Small intestine (tissue), 16 donors: ENCODE results near the gene SPINK4. TPM values are rescaled to one million over a fixed set of nuclear protein-coding genes. Genes with fewer than 3 reads are reported as not detected.

Experiments used
- DNase-seq, 2 donors: peaks; one replicate each; pipeline versions ENCODE4 v3.0.0 to v3.0.0-alpha.2; 2013
- FAIRE-seq: peaks from 2 replicates; lab custom pipeline; 2012; peaks lifted over from hg19 to GRCh38; lab: Jason Lieb, UNC
- H3K27ac ChIP-seq, 3 donors: one replicate each; pipeline ENCODE4 v1.5.1; 2013; ENCODE audit warnings: low read length in 2 of 3, mild to moderate bottlenecking in 2 of 3, control low read depth in 1 of 3, inconsistent platforms in 1 of 3, low read depth in 1 of 3, moderate library complexity in 1 of 3
- H3K27me3 ChIP-seq, 3 donors: one replicate each; pipeline ENCODE4 v1.6.1; 2013; ENCODE audit warnings: low read length in 3 of 3, inconsistent platforms in 1 of 3; ENCODE audit not compliant: control insufficient read depth in 3 of 3, insufficient read depth in 3 of 3
- H3K36me3 ChIP-seq, 3 donors: one replicate each; pipeline ENCODE4 v1.6.1; 2013; ENCODE audit warnings: low read length in 3 of 3, inconsistent platforms in 1 of 3, low read depth in 1 of 3, mild to moderate bottlenecking in 1 of 3, moderate library complexity in 1 of 3; ENCODE audit not compliant: control insufficient read depth in 3 of 3, insufficient read depth in 2 of 3
- H3K4me1 ChIP-seq, 3 donors: one replicate each; pipeline ENCODE4 v1.6.1; 2013; ENCODE audit warnings: low read length in 2 of 3, inconsistent platforms in 1 of 3, low read depth in 1 of 3, mild to moderate bottlenecking in 1 of 3, moderate library complexity in 1 of 3; ENCODE audit not compliant: control insufficient read depth in 3 of 3, insufficient read depth in 2 of 3
- H3K4me3 ChIP-seq, 3 donors: one replicate each; pipeline ENCODE4 v1.5.1; 2013; ENCODE audit warnings: low read length in 3 of 3, control low read depth in 1 of 3, inconsistent platforms in 1 of 3, low read depth in 1 of 3, mild to moderate bottlenecking in 1 of 3, moderate library complexity in 1 of 3
- H3K9me3 ChIP-seq, 2 donors: one replicate each; pipeline ENCODE4 v1.6.1; 2013; ENCODE audit warnings: low read depth in 1 of 2, low read length in 1 of 2; ENCODE audit not compliant: control insufficient read depth in 2 of 2, insufficient read depth in 1 of 2
- WGBS, 3 donors: extraction: QIAGEN DNeasy Blood & Tissue Kit; methylation state at CpG; one replicate each; pipeline ENCODE4 v1.1.7; 2013; 5-methylcytosine and 5-hydroxymethylcytosine counted together
- long read RNA-seq, 10 donors: transcript quantifications; one replicate each; lab custom pipeline, GENCODE V29; 2026
- polyA plus RNA-seq, 4 donors: library from polyadenylated mRNA; stranded (reverse) in 3 of 4; unstranded in 1 of 4; fragments of 200-250 nt in 3 of 4; fragments of 120-200 nt in 1 of 4; gene quantifications; one replicate each; pipeline versions ENCODE4 v1.2.1 to v1.2.3, GENCODE V29; 2013
- donor health status: healthy with polysubstance abuse.
- donor health status: control.
- donor health status: control.
- donor health status: Bipolar disorder and iron deficiency.
- donor health status: healthy.

The SPINK4 gene, protein sequence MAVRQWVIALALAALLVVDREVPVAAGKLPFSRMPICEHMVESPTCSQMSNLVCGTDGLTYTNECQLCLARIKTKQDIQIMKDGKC
- polyA plus RNA-seq: 1,000 to 10,000 TPM in 2 of 4 donors, 100 to 1,000 TPM in 2; 361 to 2,061 (median 934) TPM
- long read RNA-seq, donor 1, transcript SPINK4-201 (4 exons, 402 nt): major isoform, 216 of 227 reads
- long read RNA-seq, donor 1, partial matches to known transcripts: 5 of 227 reads
- long read RNA-seq, donor 1, other reads (novel, unspliced or antisense): 6 of 227 reads
- long read RNA-seq, donor 2: 0 reads
- long read RNA-seq, donor 3, transcript SPINK4-201 (4 exons, 402 nt): major isoform, 10 of 10 reads
- long read RNA-seq, donor 3, partial matches to known transcripts: 0 of 10 reads
- long read RNA-seq, donor 3, other reads (novel, unspliced or antisense): 0 of 10 reads
- long read RNA-seq, donor 4: 0 reads
- long read RNA-seq, donor 5, transcript SPINK4-201 (4 exons, 402 nt): major isoform, 19 of 19 reads
- long read RNA-seq, donor 5, partial matches to known transcripts: 0 of 19 reads
- long read RNA-seq, donor 5, other reads (novel, unspliced or antisense): 0 of 19 reads
- long read RNA-seq, donor 6, transcript SPINK4-201 (4 exons, 402 nt): major isoform, 6 of 6 reads
- long read RNA-seq, donor 6, partial matches to known transcripts: 0 of 6 reads
- long read RNA-seq, donor 6, other reads (novel, unspliced or antisense): 0 of 6 reads
- long read RNA-seq, donor 7: 0 reads
- long read RNA-seq, donor 8: 0 reads
- long read RNA-seq, donor 9, partial matches to known transcripts: 0 of 2 reads
- long read RNA-seq, donor 9, other reads (novel, unspliced or antisense): 0 of 2 reads
- long read RNA-seq, donor 10, transcript SPINK4-201 (4 exons, 402 nt): major isoform, 7 of 7 reads
- long read RNA-seq, donor 10, partial matches to known transcripts: 0 of 7 reads
- long read RNA-seq, donor 10, other reads (novel, unspliced or antisense): 0 of 7 reads

DNA sequence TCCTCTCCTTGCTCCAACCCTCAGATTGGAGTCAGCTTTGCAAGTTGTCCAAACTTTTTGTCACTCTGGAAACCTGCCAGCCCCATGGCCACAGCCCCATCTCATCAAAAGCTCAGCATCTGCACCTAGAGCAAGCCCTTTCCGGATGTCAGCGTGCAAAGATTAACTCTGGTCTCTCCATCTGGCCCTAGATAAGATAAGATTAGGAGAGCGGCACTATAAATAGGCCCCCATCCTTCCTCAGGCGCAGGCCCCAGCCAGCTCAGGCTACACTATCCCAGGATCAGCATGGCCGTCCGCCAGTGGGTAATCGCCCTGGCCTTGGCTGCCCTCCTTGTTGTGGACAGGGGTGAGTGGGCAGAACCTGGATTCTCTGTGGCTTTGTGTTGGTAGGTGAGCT is at the start of gene SPINK4:
TSS of gene SPINK4 (plus strand) at position 247 of the 400 bp plus-strand sequence. CDS start at position 289, 42 bp downstream.
- FAIRE-seq (no peak), DNase-seq (peak; percentile 34 to 44)
- Histone ChIP-seq H3K36me3 (no peaks in the 10 kb centered on the region), H3K9me3 (no peaks in the 10 kb centered on the region), H3K27ac (peak within 1 kb of the TSS in 1 of 3 donors; percentile 45), H3K27me3 (peaks cover 0 to 2% (median 0%) of the 10 kb centered on the region in 3 donors), H3K4me1 (peaks cover 0 to 3% (median 0%) of the 10 kb centered on the region in 3 donors), H3K4me3 (no peak within 1 kb of the TSS)
- WGBS, 3 donors: 9 to 28% (median 26%) methylated on average over 7 of the region's 7 CpGs

DNA sequence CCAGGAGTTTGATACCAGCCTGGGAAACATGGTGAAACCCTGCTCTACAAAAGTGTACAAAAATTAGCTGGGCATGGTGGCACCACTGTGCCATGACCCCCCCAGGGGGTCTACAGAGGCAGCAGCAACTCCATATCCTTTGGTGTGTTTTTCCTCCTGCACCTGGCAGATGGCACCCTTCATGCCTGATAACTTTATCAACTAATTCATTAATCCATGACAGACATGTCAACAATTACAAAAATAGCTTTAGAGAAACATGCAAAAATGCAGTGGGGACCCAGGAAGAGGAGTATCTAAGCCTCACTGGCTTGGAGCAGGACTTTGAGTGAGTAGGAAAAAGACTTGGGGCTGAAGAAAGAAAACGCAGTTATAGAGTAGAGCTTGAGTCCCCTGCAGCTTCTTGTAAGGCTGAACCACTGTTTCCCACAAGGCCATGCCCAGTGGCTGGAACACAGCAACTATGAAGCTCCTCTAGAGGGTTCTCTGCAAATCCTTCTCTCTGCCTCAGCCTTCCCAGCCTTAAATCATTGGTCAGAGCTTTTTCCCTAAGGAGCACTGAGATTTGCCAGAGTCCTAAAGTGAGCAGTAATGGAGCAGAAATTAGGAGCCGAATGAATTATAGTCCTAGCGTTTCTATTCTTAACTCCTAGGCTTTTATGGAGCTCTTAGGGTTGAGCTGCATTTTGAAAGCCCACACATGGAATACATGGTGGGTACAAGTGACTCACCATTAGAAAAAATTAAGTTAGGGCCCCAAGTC is 47.3 kb upstream of the SPINK4 start:
- WGBS, 3 donors: 74 to 92% (median 91%) methylated on average over 3 of the region's 3 CpGs
- Histone ChIP-seq H3K36me3 (no peaks in the 10 kb centered on the region), H3K4me3 (no peak overlapping the region), H3K9me3 (no peaks in the 10 kb centered on the region), H3K4me1 (peaks cover 0 to 20% (median 3%) of the 10 kb centered on the region in 3 donors), H3K27me3 (no peaks in the 10 kb centered on the region), H3K27ac (no peak overlapping the region)
- FAIRE-seq (no peak), DNase-seq (no peak)

DNA sequence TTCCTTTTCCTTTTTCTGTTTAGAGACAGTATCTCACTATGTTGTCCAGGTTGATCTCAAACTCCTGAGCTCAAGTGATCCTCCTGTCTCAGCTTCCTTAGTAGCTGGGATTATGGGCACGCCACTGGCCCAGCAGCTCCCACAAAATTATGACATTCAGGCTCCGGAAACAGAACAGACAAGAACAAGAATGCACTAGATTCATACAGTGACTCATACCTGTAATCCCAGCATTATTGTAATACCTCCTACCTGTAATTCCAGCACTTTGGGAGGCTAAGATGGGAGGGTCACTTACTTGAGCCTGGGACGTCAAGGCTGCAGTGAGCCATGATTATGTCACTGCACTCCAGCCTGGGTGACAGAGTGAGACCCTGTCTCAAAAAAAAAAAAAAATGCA is 46.1 kb upstream of the SPINK4 start:
- no peaks in the 10 kb centered on the region for H3K36me3 ChIP-seq
- FAIRE-seq: no peak
- H3K27me3 ChIP-seq: no peaks in the 10 kb centered on the region
- peaks cover 0 to 18% (median 0%) of the 10 kb centered on the region in 3 donors for H3K4me1 ChIP-seq
- H3K9me3 ChIP-seq: no peaks in the 10 kb centered on the region
- no peak overlapping the region for H3K27ac ChIP-seq
- DNase-seq: no peak
- 70 to 79% (median 77%) methylated on average over 3 of the region's 3 CpGs for WGBS, 3 donors
- no peak overlapping the region for H3K4me3 ChIP-seq

DNA sequence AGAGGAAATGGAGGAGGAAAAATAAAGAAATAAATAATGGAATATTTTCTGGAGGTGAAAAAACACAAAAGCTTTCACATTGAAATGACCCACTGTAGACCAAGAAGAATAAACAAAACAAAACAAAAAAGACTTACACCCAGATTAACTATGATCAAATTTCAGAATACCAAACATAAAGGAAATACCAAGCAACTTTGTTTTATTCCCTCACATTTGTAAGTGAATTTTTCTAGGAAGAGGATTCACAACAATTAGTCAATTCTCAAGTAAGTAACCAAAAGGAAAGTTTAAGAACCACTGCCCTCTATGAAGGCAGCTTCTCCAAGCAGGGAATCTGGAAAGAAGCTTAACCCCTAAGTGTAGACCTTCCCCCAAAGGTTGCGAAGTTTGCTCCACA is 43.2 kb upstream of the SPINK4 start:
- no peaks in the 10 kb centered on the region for H3K36me3 ChIP-seq
- no peaks in the 10 kb centered on the region for H3K27me3 ChIP-seq
- H3K9me3 ChIP-seq: no peaks in the 10 kb centered on the region
- H3K4me1 ChIP-seq: no peaks in the 10 kb centered on the region
- H3K4me3 ChIP-seq: no peak overlapping the region
- H3K27ac ChIP-seq: no peak overlapping the region
- WGBS, 3 donors: 96 to 100% (median 98%) methylated on average over 1 of the region's 1 CpG
- DNase-seq (no peak), FAIRE-seq (no peak)

DNA sequence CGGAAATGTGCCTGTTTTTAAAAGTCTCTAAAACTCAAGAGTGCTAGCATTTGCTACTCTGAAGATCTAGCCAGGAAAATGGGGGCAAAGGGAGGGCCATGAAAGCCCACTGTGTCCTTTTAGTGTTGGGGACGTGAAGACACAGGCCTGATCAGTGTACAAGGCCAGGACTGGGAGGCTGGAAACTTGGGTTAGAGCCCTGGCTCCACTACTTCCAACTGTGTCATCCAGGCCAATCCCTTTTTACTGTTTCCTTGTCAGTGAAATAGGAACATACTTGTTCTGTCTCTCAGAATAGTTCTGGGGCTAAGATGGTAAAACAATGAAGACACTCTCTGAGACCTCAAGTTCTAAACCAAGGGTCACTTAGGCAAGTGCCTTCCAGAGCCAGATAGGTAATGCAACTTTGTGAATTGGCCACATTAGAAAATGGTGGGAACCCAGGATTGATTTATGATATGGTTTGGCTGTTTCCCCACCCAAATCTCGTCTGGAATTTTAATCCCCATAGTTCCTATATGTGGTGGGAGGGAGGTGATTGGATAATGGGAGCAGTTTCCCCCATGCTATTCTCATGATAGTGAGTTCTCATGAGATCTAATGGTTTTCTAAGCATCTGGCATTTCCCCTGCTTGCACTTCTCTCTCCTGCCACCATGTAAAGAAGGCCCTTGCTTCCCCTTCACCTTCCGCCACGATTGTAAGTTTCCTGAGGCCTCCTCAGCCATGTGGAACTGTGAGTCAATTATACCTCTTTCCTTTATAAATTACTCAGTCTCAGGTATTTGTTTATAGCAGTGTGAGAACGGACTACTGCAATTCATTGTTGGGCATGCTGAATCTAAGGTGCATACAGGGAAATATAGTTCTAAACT is 42.5 kb upstream of the SPINK4 start:
- no peak overlapping the region for H3K27ac ChIP-seq
- FAIRE-seq: no peak
- no peak for DNase-seq
- no peaks in the 10 kb centered on the region for H3K36me3 ChIP-seq
- WGBS, 3 donors: 63 to 69% (median 69%) methylated on average over 6 of the region's 6 CpGs
- H3K4me1 ChIP-seq: no peaks in the 10 kb centered on the region
- H3K27me3 ChIP-seq: no peaks in the 10 kb centered on the region
- no peaks in the 10 kb centered on the region for H3K9me3 ChIP-seq
- H3K4me3 ChIP-seq: no peak overlapping the region

DNA sequence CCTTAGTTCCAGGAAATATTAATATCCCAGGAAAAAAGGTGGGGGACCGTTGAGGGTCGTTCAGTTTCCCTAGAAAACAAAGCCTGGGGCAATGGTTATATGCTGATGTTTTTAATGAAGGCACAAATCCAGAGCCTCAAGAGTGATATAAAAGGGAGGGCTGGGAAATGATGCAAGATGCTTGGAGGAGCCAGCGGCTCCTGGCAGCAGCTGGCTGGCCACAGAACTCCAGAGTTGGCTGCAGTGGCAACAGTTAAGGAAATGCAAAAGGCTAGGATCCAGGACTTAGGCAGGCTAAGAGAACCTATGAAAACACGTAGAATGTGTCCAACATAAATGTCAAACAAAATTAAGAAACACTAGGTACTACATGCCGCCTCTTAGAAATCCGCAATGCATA is 41.8 kb upstream of the SPINK4 start:
- H3K9me3 ChIP-seq: no peaks in the 10 kb centered on the region
- WGBS, 3 donors: 71 to 85% (median 77%) methylated on average over 6 of the region's 6 CpGs
- no peaks in the 10 kb centered on the region for H3K4me1 ChIP-seq
- no peaks in the 10 kb centered on the region for H3K36me3 ChIP-seq
- no peaks in the 10 kb centered on the region for H3K27me3 ChIP-seq
- no peak for FAIRE-seq
- no peak overlapping the region for H3K27ac ChIP-seq
- no peak for DNase-seq
- no peak overlapping the region for H3K4me3 ChIP-seq

DNA sequence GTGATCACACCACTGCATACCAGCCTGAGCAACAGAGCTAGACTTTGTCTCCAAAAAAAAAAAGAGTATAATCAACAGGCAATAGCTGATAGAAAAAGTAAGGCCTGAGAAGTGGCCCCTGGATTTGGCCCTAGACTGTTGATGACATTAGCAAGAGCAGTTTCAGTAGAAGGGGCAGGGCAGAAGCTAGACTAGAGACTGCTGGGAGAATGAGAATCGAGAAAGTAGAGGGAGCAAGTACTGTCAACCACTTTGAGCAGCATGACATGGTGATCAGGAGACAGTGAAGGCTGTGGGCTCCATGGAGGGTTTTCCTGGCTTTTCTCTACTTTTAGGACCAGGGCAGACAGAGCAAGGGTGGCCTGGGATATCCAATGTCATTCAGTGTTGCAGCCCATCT is 37.9 kb upstream of the SPINK4 start:
- Histone ChIP-seq H3K4me3 (no peak overlapping the region), H3K36me3 (no peaks in the 10 kb centered on the region), H3K27ac (peak overlapping the region in 1 of 3 donors; percentile 14), H3K27me3 (peaks cover 0 to 4% (median 0%) of the 10 kb centered on the region in 3 donors), H3K9me3 (no peaks in the 10 kb centered on the region), H3K4me1 (no peaks in the 10 kb centered on the region)
- WGBS, 3 donors: 87 to 94% (median 91%) methylated on average over 1 of the region's 1 CpG
- no peak for DNase-seq
- no peak for FAIRE-seq
